Measurements from ENCODE around the gene ARHGAP18. TPM values are rescaled to one million over a fixed set of nuclear protein-coding genes. Genes with fewer than 3 reads are reported as not detected.

The ARHGAP18 gene
- total and polyA plus RNA-seq, 10 donors = 4.6 to 18.7 (median 15.4) TPM

GRCh38 chr6:129651291-129651691 is 58.7 kb downstream of the ARHGAP18 start:
- 59 to 76% (median 76%) methylated on average over 2 of the region's 2 CpGs for WGBS, 5 donors
- no peaks in the 10 kb centered on the region for H3K9me3 ChIP-seq
- H3K27me3 ChIP-seq (replicated peaks in 1 of 7) = no peaks in the 10 kb centered on the region
- intact Hi-C loops (cut with DNase I; ENCODE audit: low total_unique reads) = no loop called here
- H3K27ac ChIP-seq = peak overlapping the region in 1 of 8 donors; percentile 10
- no peaks in the 10 kb centered on the region for H3K4me1 ChIP-seq
- TF ChIP-seq POLR2AphosphoS5 (IDR thresholded peaks at IDR 0.05) = no peak
- TF ChIP-seq CTCF (IDR thresholded peaks at IDR 0.05 in 8 of 11, conservative IDR thresholded peaks at IDR 0.05 in 3 of 11) = no peak
- no peak for TF ChIP-seq POLR2A (IDR thresholded peaks at IDR 0.05)
- no peaks in the 10 kb centered on the region for H3K36me3 ChIP-seq
- no peak for DNase-seq
- no peak overlapping the region for H3K4me3 ChIP-seq

GRCh38 chr6:129648819-129649491 is 61.0 kb downstream of the ARHGAP18 start:
- H3K4me3 ChIP-seq = no peak overlapping the region
- H3K27ac ChIP-seq = no peak overlapping the region
- no peaks in the 10 kb centered on the region for H3K9me3 ChIP-seq
- H3K27me3 ChIP-seq (replicated peaks in 1 of 7) = no peaks in the 10 kb centered on the region
- TF ChIP-seq POLR2A (IDR thresholded peaks at IDR 0.05) = no peak
- DNase-seq = no peak
- peaks cover 0 to 17% (median 9%) of the 10 kb centered on the region in 6 donors for H3K4me1 ChIP-seq
- no peaks in the 10 kb centered on the region for H3K36me3 ChIP-seq
- 92 to 97% (median 93%) methylated on average over 15 of the region's 15 CpGs for WGBS, 5 donors
- intact Hi-C loops (cut with DNase I; ENCODE audit: low total_unique reads) = no loop called here

- no peaks in the 10 kb centered on the region for H3K27me3 ChIP-seq (replicated peaks in 1 of 7)
- no peak overlapping the region for H3K4me3 ChIP-seq
- DNase-seq = no peak
- no peaks in the 10 kb centered on the region for H3K36me3 ChIP-seq
- intact Hi-C loops (cut with DNase I; ENCODE audit: low total_unique reads) = no loop called here
- H3K4me1 ChIP-seq = peaks cover 0 to 17% (median 9%) of the 10 kb centered on the region in 6 donors
- peak overlapping the region in 5 of 8 donors; percentile 15 to 30 (median 20) for H3K27ac ChIP-seq
- WGBS, 5 donors = 87 to 96% (median 92%) methylated on average over 2 of the region's 2 CpGs
- H3K9me3 ChIP-seq = no peaks in the 10 kb centered on the region
- TF ChIP-seq CTCF (IDR thresholded peaks at IDR 0.05 in 8 of 11, conservative IDR thresholded peaks at IDR 0.05 in 3 of 11) = no peak
- no peak for TF ChIP-seq POLR2AphosphoS5 (IDR thresholded peaks at IDR 0.05)
- no peak for TF ChIP-seq POLR2A (IDR thresholded peaks at IDR 0.05)
Measured at GRCh38 chr6:129647044-129647443, 62.9 kb downstream of the ARHGAP18 start.

GRCh38 chr6:129646642-129647041 is 63.3 kb downstream of the ARHGAP18 start:
- H3K27me3 ChIP-seq (replicated peaks in 1 of 7) = no peaks in the 10 kb centered on the region
- DNase-seq = no peak
- peak overlapping the region in 5 of 8 donors; percentile 15 to 30 (median 20) for H3K27ac ChIP-seq
- intact Hi-C loops (cut with DNase I; ENCODE audit: low total_unique reads) = no loop called here
- H3K9me3 ChIP-seq = no peaks in the 10 kb centered on the region
- WGBS, 5 donors = 61 to 68% (median 64%) methylated on average over 5 of the region's 5 CpGs
- TF ChIP-seq POLR2AphosphoS5 (IDR thresholded peaks at IDR 0.05) (no peak), CTCF (IDR thresholded peaks at IDR 0.05 in 8 of 11, conservative IDR thresholded peaks at IDR 0.05 in 3 of 11) (no peak), POLR2A (IDR thresholded peaks at IDR 0.05) (no peak)
- peaks cover 0 to 17% (median 9%) of the 10 kb centered on the region in 6 donors for H3K4me1 ChIP-seq
- no peaks in the 10 kb centered on the region for H3K36me3 ChIP-seq
- no peak overlapping the region for H3K4me3 ChIP-seq

All from spleen (tissue), 11 donors.